ENCODE measurements around the gene FAM241B.

Gene FAM241B

DNA sequence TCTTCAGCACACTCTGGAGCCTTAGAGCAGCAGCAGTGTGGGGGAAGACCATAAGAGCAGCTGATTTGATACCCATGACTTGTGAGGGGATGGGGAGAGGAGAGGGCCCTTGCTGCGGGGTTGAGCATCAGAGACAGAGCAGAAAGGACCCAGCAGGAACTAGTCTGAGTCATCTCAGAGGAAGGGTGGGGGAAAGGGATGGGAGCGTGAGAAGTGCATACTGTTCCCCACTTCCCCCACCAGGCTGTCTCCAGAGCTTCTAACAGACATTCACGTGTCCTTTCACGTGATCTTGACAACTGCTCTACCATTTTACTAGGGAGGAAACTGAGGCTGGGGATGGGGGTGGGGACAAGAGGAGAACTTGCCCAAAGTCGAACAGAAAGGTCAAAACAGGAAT, 38.7 kb downstream of the FAM241B start:
- no peak for DNase-seq

DNA sequence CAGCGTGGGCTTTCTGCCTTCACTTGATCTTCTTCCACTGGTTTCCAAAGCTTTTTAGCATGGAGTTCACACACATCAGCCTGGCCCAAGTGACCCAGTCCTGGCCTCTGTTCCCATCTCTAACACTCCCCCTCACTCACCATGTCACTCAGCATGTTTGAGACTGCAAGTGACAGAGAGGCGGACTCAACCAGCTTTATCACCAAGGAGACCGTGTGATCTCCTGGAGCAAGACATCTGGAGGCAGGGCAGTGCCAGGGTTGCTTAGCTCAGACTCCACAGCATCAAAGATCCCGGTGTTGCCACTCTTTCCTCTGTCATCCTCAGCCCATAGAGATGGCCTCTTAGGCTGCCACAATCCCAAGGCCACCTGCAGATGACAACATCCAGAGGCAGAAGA, 39.4 kb downstream of the FAM241B start:
- no peak for DNase-seq

DNA sequence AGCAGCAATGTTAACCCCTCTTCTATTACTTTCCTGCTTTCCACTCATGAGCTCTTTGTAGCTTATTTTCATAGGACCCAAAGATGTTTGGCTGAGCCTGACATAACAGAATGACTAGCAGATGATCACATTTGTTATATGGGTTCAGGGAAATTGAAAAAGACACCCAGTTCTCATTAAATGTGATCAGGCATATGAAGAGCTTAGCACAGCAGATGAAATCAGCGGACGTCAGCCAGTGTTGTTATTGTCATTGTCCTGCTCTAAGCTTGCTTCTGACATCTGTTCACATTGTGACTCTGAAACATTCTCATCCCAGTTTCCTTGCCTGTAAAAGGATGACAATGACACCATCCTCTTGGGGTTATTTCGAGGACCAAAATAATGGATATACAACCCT, 43.5 kb downstream of the FAM241B start:
- peak; percentile 35 for DNase-seq

DNA sequence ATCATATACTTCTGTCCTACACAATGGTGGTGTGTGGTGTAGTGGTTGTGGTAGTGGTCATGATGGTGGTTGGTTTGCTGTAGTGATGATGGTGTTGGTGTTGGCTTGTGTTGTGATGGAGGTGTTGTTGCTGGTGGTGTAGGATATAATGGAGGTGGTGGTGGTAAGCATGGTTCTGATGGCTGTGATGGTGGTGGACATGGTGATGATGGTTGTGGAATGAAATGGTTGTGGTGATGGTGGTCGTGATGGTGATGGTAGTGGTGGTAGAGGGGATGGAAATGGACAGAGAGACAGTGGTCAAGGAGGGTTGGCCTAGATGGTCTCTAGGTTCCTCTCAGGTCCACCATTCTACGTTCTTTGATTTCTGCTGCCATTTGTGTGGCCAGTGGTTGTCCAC, 44.7 kb downstream of the FAM241B start:
- DNase-seq = no peak

DNA sequence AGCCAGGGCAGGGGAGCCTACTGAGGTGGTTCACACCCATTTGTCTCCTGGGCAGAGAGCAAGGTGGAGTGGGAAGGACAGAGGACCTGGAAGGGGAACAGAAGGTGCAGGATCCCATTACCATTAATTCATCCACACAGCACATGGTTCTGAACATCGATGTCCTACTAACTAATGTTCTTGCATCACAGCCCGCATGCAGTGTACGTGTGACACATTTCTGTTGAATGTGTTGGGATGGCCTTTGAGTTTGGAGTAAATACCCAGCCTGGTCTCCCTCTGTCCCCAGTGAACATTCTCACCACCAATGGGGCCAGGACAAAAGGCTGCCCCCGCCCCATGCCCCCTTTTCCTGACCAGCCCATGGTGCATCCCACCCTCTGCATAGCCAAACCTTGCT, 46.3 kb downstream of the FAM241B start:
- DNase-seq = no peak

DNA sequence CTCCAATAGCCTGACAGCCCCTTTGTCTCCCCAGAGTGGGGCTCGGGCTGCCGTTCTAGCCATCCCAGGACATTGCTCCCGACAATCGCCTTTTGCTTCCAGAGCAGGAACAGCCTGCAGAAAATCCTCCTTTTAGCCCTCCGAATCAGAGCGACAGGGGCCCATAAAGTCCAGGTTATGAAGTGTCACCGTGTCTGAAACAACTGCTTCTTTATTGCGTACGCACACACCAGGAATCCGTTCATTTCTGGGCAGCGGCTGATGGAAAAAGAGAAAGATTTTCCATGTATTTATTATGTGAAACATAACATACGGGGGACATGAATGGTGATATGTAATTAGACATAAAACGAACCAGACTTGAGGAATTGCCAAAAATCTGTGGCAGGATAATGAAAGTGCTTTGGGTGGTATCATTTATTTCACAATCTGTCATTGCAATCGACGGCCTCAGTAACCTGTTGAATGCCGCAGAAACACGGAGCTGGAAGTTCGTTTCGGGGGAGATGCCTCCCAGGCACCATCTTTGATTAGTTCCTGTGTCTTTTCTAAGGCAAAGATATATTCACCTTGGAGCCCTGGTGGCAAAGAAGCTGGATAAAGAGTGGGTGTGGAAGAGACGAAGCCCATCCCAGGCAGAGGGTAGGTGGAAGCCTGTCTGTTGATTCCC, 48.1 kb downstream of the FAM241B start:
- peak; percentile 65 for DNase-seq

DNA sequence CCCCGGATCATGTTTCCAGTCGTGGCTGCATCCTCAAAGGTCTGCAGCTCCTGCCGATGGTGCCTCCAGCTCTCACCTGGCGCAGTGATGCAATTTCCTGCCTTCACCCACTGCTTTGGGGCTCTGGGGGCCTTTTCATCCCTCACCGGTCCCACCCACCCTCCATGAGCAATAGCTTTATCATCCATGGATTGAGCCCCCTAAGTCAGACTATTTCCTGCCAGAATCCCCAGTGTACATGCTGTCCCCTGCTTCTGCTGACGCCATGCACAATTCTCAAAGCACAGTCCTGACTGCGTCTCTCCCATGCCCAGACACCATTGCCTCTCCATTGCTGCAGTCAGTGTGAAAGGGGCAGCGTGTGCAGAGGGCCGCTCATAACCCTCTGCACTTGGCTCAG, 49.7 kb downstream of the FAM241B start:
- no peak for DNase-seq

DNA sequence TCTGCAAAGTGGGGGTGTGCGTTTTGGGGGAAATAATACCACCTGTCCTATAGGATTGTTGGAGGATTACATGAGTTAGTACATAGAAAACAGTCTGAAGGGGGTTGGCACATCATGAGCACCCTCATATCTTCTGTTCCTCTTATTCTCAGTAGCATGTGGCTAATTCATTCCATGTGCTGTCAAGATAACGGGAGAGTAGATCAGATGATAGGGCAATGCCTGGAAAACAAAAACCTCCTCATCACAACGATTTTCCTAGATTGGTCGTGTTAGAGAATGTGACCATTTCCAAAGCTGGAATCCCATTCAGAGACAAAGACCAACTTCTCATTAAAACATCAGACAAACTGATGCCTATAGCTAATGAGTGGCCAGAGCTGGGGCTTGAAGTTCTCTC, 50.6 kb downstream of the FAM241B start:
- DNase-seq = no peak

DNA sequence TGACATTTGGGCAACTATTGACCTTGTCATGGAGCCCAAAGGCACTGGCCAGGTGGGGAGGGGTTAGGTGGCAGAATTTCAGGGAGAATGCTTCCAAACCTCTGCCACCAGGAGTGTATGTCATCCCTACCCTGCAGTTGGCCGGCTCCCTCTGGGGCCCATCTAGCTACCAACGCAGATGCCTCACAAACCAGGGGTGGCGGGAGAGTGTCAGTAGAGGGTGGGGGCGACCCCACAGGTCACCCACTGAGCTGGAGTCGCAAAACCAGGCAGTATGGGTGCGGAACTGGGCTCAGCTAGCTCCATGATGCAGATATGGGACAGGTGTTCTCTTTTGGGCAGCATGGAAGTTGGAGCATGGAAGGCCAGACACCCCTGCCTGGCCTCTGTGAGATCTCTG, 51.4 kb downstream of the FAM241B start:
- no peak for DNase-seq

DNA sequence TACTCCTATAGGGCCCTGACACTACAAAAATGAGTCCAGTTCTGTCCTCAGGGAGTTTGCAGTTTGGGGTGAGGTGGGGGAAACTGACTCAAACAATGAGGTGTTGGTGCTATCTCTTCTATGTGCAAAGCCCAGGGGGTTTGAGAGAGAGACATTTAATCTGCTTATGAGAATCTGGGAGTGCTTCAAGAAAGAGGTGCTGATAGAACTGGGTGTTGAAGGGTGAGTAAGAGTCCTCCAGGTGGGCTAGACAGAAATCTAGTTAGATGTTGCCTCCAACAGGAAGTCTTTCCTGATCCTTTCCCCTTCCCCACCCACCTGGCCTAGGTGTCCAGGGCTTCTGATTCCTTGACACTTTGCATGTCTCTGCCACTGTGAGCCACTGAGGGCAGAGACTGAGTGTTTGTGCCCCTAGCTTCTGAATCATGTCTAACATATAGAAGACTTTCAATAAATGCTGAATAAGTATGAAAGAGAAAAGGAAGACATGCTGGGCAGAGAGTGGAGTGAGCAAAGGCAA, 53.0 kb downstream of the FAM241B start:
- no peak for DNase-seq

All from NCI-H1694 treated with DMSO at 0.1 percent for 48 hours (cell line).